PC-9 (cell line): Measurements from ENCODE around the gene AGAP1.

Experiments
- EZH2 ChIP-seq: fragments of 200-600 bp; sonication (generic); IDR thresholded peaks from 2 replicates; pipeline ENCODE4 v1.8.0; 2017; ENCODE audit warnings: antibody characterized with exemption, low read depth
- TF ChIP-seq, protein P1 (sequence below): fragments of 200-600 bp; sonication (generic); conservative IDR thresholded peaks from 2 replicates; pipeline ENCODE4 v1.6.1; 2017; ENCODE audit warnings: mixed run types, antibody characterized with exemption, mild to moderate bottlenecking, moderate library complexity

DNA sequence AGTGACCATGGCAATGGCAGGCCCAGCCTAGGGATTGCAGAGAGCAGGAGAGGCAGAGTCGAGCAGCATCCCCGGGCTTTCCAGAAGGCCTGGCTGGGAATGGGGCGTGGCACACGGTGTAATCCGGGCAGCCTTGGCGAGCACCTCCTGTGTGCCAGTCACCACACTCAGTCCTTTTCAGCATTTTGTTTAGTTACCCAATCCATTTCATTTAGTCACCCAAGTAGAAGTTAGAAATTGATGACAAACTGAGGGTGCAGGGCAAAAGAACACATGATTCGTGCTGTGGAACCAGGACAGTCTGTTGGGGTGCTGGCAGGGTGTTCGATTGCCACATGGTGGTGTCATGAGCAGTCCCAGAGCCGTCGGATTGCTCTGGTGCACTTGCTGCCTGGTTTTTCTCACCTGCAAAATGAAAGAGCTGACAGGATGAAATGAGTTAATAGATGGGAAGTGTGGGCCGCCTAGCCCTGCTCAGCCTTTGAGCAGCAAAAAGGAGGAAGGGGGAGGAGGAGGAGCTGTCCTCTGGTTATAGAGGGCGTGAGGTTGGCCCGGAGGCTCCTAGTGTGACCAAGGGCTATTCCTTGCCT is 299.4 kb downstream of the AGAP1 start:
- TF ChIP-seq, protein P1, sequence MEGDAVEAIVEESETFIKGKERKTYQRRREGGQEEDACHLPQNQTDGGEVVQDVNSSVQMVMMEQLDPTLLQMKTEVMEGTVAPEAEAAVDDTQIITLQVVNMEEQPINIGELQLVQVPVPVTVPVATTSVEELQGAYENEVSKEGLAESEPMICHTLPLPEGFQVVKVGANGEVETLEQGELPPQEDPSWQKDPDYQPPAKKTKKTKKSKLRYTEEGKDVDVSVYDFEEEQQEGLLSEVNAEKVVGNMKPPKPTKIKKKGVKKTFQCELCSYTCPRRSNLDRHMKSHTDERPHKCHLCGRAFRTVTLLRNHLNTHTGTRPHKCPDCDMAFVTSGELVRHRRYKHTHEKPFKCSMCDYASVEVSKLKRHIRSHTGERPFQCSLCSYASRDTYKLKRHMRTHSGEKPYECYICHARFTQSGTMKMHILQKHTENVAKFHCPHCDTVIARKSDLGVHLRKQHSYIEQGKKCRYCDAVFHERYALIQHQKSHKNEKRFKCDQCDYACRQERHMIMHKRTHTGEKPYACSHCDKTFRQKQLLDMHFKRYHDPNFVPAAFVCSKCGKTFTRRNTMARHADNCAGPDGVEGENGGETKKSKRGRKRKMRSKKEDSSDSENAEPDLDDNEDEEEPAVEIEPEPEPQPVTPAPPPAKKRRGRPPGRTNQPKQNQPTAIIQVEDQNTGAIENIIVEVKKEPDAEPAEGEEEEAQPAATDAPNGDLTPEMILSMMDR: peak; percentile 33; the same call in 1 of the 2 replicates
- TF ChIP-seq EZH2: no peak
